Endothelial cell of umbilical vein (primary cell): ENCODE results near the gene RABGAP1.

ENCODE experiments used
- CTCF ChIP-seq, 2 donors: IDR thresholded peaks; 1 replicate in 1 of 2; 2 replicates in 1 of 2; pipeline ENCODE4 v1.5.1; 2011; ENCODE audit warnings: low read length in 2 of 2, mild to moderate bottlenecking in 2 of 2, moderate library complexity in 2 of 2, control low read depth in 1 of 2, inconsistent platforms in 1 of 2, low read depth in 1 of 2; ENCODE audit not compliant: insufficient read depth in 1 of 2; ENCODE audit errors: extremely low read depth in 1 of 2
- MYC ChIP-seq: IDR thresholded peaks from one replicate; pipeline ENCODE4 v1.6.1; 2011; ENCODE audit warnings: mild to moderate bottlenecking, low read depth, low read length
- POLR2A ChIP-seq: IDR thresholded peaks from 2 replicates; pipeline ENCODE4 v1.6.1; 2012; ENCODE audit warnings: low read depth, mild to moderate bottlenecking, control low read depth, low read length
- POLR2AphosphoS5 ChIP-seq: IDR thresholded peaks from 2 replicates; pipeline ENCODE4 v1.6.1; 2012; ENCODE audit warnings: low read depth, mild to moderate bottlenecking, control low read depth, low read length, moderate library complexity; ENCODE audit not compliant: insufficient read depth

DNA sequence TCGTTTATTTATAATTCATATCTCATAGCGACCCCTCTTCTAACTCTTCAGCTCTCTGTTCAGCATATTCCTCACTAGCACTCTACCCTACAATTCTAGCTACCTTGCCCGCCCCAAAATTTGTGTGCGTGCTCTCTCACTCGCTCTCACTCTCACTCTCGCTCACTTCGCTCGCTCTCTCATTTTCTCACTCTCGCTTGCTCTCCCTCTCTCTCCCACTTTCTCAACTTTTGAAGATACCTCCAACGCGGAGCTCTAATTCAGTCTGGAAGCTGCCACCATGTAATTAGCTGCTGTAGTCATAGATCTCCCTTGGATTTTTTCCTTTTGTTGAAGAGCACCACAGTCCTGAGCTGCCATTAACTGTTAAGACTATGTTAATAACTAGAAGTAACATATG is 123.1 kb downstream of the RABGAP1 start:
- TF ChIP-seq POLR2A: no peak
- TF ChIP-seq CTCF (IDR thresholded peaks at IDR 0.05; ENCODE audit: extremely low read depth in 1 of 2, insufficient read depth in 1 of 2, low read depth in 1 of 2, low read length in 2 of 2): no peak
- no peak for TF ChIP-seq POLR2AphosphoS5
- TF ChIP-seq MYC: no peak
